HEK293 (cell line): ENCODE measurements around the gene ROS1.
"Not testable (repeated sequence)": the region's sequence is repeated elsewhere in the genome, so short reads cannot be mapped to it uniquely, and the experiment has no call there.

ENCODE experiments used
- CTCF ChIA-PET: fragments of 350-600 bp; formaldehyde crosslinking; extraction: SDS; loops from one replicate; lab custom pipeline; 2021; ENCODE audit warnings: antibody characterized with exemption; lab: Yijun Ruan, JAX
- POLR2A ChIA-PET: fragments of 300-600 bp; formaldehyde crosslinking; extraction: SDS; loops from one replicate; lab custom pipeline; 2020; ENCODE audit warnings: antibody characterized with exemption, inconsistent platforms; lab: Yijun Ruan, JAX
- H3K27ac ChIP-seq: fragments of 200-500 bp; sonication (Bioruptor generic); 2 replicates; pipeline ENCODE4 v1.5.1; 2014; ENCODE audit warnings: low read depth, low read length, control low read depth, inconsistent platforms; ENCODE audit errors: extremely low read depth
- H3K36me3 ChIP-seq, 2 experiments: fragments of 200-500 bp in 1 of 2; sonication (Bioruptor generic) in 1 of 2; 1 replicate in 1 of 2; 2 replicates in 1 of 2; pipeline ENCODE4 v1.5.1; 2014 to 2017; ENCODE audit warnings: inconsistent platforms in 2 of 2, low read length in 2 of 2; ENCODE audit not compliant: control insufficient read depth in 2 of 2, insufficient read depth in 1 of 2
- H3K4me1 ChIP-seq: fragments of 200-500 bp; sonication (Bioruptor generic); 2 replicates; pipeline ENCODE4 v1.5.1; 2014; ENCODE audit warnings: mild to moderate bottlenecking, low read length, inconsistent platforms; ENCODE audit not compliant: control insufficient read depth, insufficient read depth
- H3K4me3 ChIP-seq: 2 replicates; pipeline ENCODE4 v1.5.1; 2011; ENCODE audit warnings: low read depth, mild to moderate bottlenecking, control low read depth, low read length, moderate library complexity
- H3K9me3 ChIP-seq: fragments of 200-500 bp; sonication (Bioruptor generic); 2 replicates; pipeline ENCODE4 v1.5.1; 2014; ENCODE audit warnings: low read depth, low read length, inconsistent platforms; ENCODE audit not compliant: control insufficient read depth, insufficient read depth
- GLI2 ChIP-seq: fragments of 450-650 bp; formaldehyde crosslinking; IDR thresholded peaks from 2 replicates; pipeline ENCODE4; 2017; ENCODE audit warnings: missing biosample characterization, missing genetic modification characterization, low read depth, borderline replicate concordance
- GLIS2 ChIP-seq: fragments of 450-650 bp; formaldehyde crosslinking; IDR thresholded peaks from 2 replicates; pipeline ENCODE4 v1.5.1; 2016; ENCODE audit warnings: missing biosample characterization, missing genetic modification characterization
- INSM2 ChIP-seq: fragments of 450-650 bp; formaldehyde crosslinking; IDR thresholded peaks from 2 replicates; pipeline ENCODE4 v1.5.1; 2016; ENCODE audit warnings: missing biosample characterization, missing genetic modification characterization
- KLF7 ChIP-seq: fragments of 450-650 bp; formaldehyde crosslinking; IDR thresholded peaks from 2 replicates; pipeline ENCODE4 v1.5.1; 2016; ENCODE audit warnings: missing biosample characterization, missing genetic modification characterization, borderline replicate concordance
- MZF1 ChIP-seq: fragments of 450-650 bp; formaldehyde crosslinking; IDR thresholded peaks from 2 replicates; pipeline ENCODE4 v1.5.1; 2017; ENCODE audit warnings: missing biosample characterization, missing genetic modification characterization, borderline replicate concordance
- PRDM2 ChIP-seq: fragments of 450-650 bp; formaldehyde crosslinking; IDR thresholded peaks from 2 replicates; pipeline ENCODE4 v1.5.1; 2016; ENCODE audit warnings: missing biosample characterization, missing genetic modification characterization, borderline replicate concordance
- RBAK ChIP-seq: fragments of 450-650 bp; formaldehyde crosslinking; IDR thresholded peaks from 2 replicates; pipeline ENCODE4 v1.5.1; 2016; ENCODE audit warnings: missing biosample characterization, missing genetic modification characterization
- REST ChIP-seq: fragments of 450-650 bp; formaldehyde crosslinking; IDR thresholded peaks from 2 replicates; pipeline ENCODE4 v1.5.1; 2016; ENCODE audit warnings: missing biosample characterization, missing genetic modification characterization
- YY1 ChIP-seq: fragments of 450-650 bp; formaldehyde crosslinking; IDR thresholded peaks from 2 replicates; pipeline ENCODE4 v1.5.1; 2018; ENCODE audit warnings: missing biosample characterization, missing genetic modification characterization
- YY2 ChIP-seq: fragments of 450-650 bp; formaldehyde crosslinking; IDR thresholded peaks from 2 replicates; pipeline ENCODE4 v1.5.1; 2016; ENCODE audit warnings: missing biosample characterization, missing genetic modification characterization
- ZBTB1 ChIP-seq: fragments of 450-650 bp; formaldehyde crosslinking; IDR thresholded peaks from 2 replicates; pipeline ENCODE4 v1.5.1; 2016; ENCODE audit warnings: missing biosample characterization, missing genetic modification characterization
- ZNF132 ChIP-seq: fragments of 450-650 bp; formaldehyde crosslinking; IDR thresholded peaks from 2 replicates; pipeline ENCODE4 v1.5.1; 2017; ENCODE audit warnings: missing biosample characterization, missing genetic modification characterization, borderline replicate concordance
- ZNF2 ChIP-seq: fragments of 450-650 bp; formaldehyde crosslinking; IDR thresholded peaks from 2 replicates; pipeline ENCODE4 v1.5.1; 2016; ENCODE audit warnings: missing biosample characterization, missing genetic modification characterization
- ZNF394 ChIP-seq: fragments of 450-650 bp; formaldehyde crosslinking; IDR thresholded peaks from 2 replicates; pipeline ENCODE4 v1.5.1; 2016; ENCODE audit warnings: missing biosample characterization, missing genetic modification characterization, mild to moderate bottlenecking, moderate library complexity, borderline replicate concordance
- ZNF514 ChIP-seq: fragments of 450-650 bp; formaldehyde crosslinking; IDR thresholded peaks from 2 replicates; pipeline ENCODE4 v1.5.1; 2016; ENCODE audit warnings: missing biosample characterization, missing genetic modification characterization
- ZNF530 ChIP-seq: fragments of 450-650 bp; formaldehyde crosslinking; IDR thresholded peaks from 2 replicates; pipeline ENCODE4 v1.5.1; 2016; ENCODE audit warnings: low read depth, missing biosample characterization, missing genetic modification characterization
- ZNF558 ChIP-seq: fragments of 450-650 bp; formaldehyde crosslinking; IDR thresholded peaks from 2 replicates; pipeline ENCODE4 v1.5.1; 2016; ENCODE audit warnings: missing biosample characterization, missing genetic modification characterization
- ZNF571 ChIP-seq: fragments of 450-650 bp; formaldehyde crosslinking; IDR thresholded peaks from 2 replicates; pipeline ENCODE4 v1.5.0; 2017; ENCODE audit warnings: missing biosample characterization, missing genetic modification characterization
- ZNF585B ChIP-seq: fragments of 450-650 bp; formaldehyde crosslinking; IDR thresholded peaks from 2 replicates; pipeline ENCODE4 v1.5.1; 2016; ENCODE audit warnings: missing biosample characterization, missing genetic modification characterization
- ZNF654 ChIP-seq: fragments of 450-650 bp; formaldehyde crosslinking; IDR thresholded peaks from 2 replicates; pipeline ENCODE4 v1.5.1; 2016; ENCODE audit warnings: low read depth, missing biosample characterization, missing genetic modification characterization
- ZNF837 ChIP-seq: fragments of 450-650 bp; formaldehyde crosslinking; IDR thresholded peaks from 2 replicates; pipeline ENCODE4 v1.5.1; 2016; ENCODE audit warnings: missing biosample characterization, missing genetic modification characterization
- ZXDB ChIP-seq: fragments of 450-650 bp; formaldehyde crosslinking; IDR thresholded peaks from 2 replicates; pipeline ENCODE4 v1.5.1; 2016; ENCODE audit warnings: missing biosample characterization, missing genetic modification characterization

The ROS1 gene

GRCh38 chr6:117373211-117373813, 52.4 kb downstream of the ROS1 start:
- TF ChIP-seq ZNF132 (tag by site-specific recombination): no peak
- no peak for TF ChIP-seq ZNF654 (tag by site-specific recombination)
- TF ChIP-seq YY2 (tag by site-specific recombination): no peak
- TF ChIP-seq ZNF571 (tag by site-specific recombination): no peak
- no peak for TF ChIP-seq GLIS2 (tag by site-specific recombination)
- TF ChIP-seq ZBTB1: no peak
- no peak for TF ChIP-seq RBAK (tag by site-specific recombination)
- no peak for TF ChIP-seq REST
- Histone ChIP-seq H3K27ac (no peak overlapping the region), H3K36me3 (no peaks in the 10 kb centered on the region), H3K9me3 (no peaks in the 10 kb centered on the region), H3K4me3 (no peak overlapping the region), H3K4me1 (no peaks in the 10 kb centered on the region)
- POLR2A ChIA-PET: no interaction called here
- CTCF ChIA-PET: interaction anchor here (0.6 kb wide), 1 partner anchor 22 kb away, joined by 3 read pairs; no protein-coding TSS in a partner anchor

GRCh38 chr6:117372289-117372688, 53.5 kb downstream of the ROS1 start:
- H3K9me3 ChIP-seq, POLR2A ChIA-PET, H3K4me3 ChIP-seq, H3K27ac ChIP-seq, H3K4me1 ChIP-seq, H3K36me3 ChIP-seq: not testable (repeated sequence)
- CTCF ChIA-PET: interaction anchor here (0.6 to 0.7 kb wide), 4 partner anchors 18 to 35 kb away, joined by 3 read pairs; no protein-coding TSS in a partner anchor

GRCh38 chr6:117371492-117371891, 54.2 kb downstream of the ROS1 start:
- Histone ChIP-seq H3K9me3 (no peaks in the 10 kb centered on the region), H3K4me1 (no peaks in the 10 kb centered on the region), H3K36me3 (no peaks in the 10 kb centered on the region), H3K4me3 (no peak overlapping the region), H3K27ac (no peak overlapping the region)
- POLR2A ChIA-PET: no interaction called here
- CTCF ChIA-PET: no interaction called here
- TF ChIP-seq MZF1 (tag by site-specific recombination): no peak
- TF ChIP-seq ZNF585B (tag by site-specific recombination): no peak
- TF ChIP-seq KLF7: no peak
- no peak for TF ChIP-seq ZNF514 (tag by site-specific recombination)
- no peak for TF ChIP-seq YY1 (tag by site-specific recombination)
- TF ChIP-seq GLI2: no peak
- no peak for TF ChIP-seq ZNF2 (tag by site-specific recombination)
- TF ChIP-seq ZNF394 (tag by site-specific recombination): no peak
- TF ChIP-seq INSM2 (tag by site-specific recombination): no peak
- no peak for TF ChIP-seq ZNF837 (tag by site-specific recombination)
- no peak for TF ChIP-seq ZXDB (tag by site-specific recombination)
- TF ChIP-seq PRDM2 (tag by site-specific recombination): no peak
- no peak for TF ChIP-seq ZNF530 (tag by site-specific recombination)
- TF ChIP-seq ZNF558 (tag by site-specific recombination): no peak
